Measurements from ENCODE around the gene DENND11.
"Not testable (repeated sequence)": the region's sequence is repeated elsewhere in the genome, so short reads cannot be mapped to it uniquely, and the experiment has no call there.

DENND11 gene

GRCh38 chr7:141708351-141708750, 6.4 kb upstream of the DENND11 start, which contains the start of gene WEE2:
Gene WEE2 (plus strand): TSS chr7:141708353. CDS start chr7:141708759, 406 bp downstream.
- no peak for DNase-seq (ENCODE audit: low read depth)

GRCh38 chr7:141706239-141707064, 4.5 kb upstream of the DENND11 start:
- no peak for DNase-seq (ENCODE audit: low read depth)

- DNase-seq (ENCODE audit: low read depth), result no peak
These were observed 2.8 kb upstream of the DENND11 start for GRCh38 chr7:141704741-141705140.

- no peak for DNase-seq (ENCODE audit: low read depth)
These were observed 2.1 kb upstream of the DENND11 start for GRCh38 chr7:141704112-141704511.

- no peak for DNase-seq (ENCODE audit: low read depth)
These were observed 926 bp upstream of the DENND11 start for GRCh38 chr7:141702892-141703291.

GRCh38 chr7:141701489-141702046, 398 bp downstream of the DENND11 start:
- DNase-seq (ENCODE audit: low read depth), result no peak

GRCh38 chr7:141700848-141701371, 1.1 kb downstream of the DENND11 start:
- DNase-seq (ENCODE audit: low read depth), result no peak

GRCh38 chr7:141700296-141700847, 1.6 kb downstream of the DENND11 start:
- DNase-seq (ENCODE audit: low read depth), result no peak

GRCh38 chr7:141699860-141700259, 2.1 kb downstream of the DENND11 start:
- no peak for DNase-seq (ENCODE audit: low read depth)

- no peak for DNase-seq (ENCODE audit: low read depth)
These were observed 3.5 kb downstream of the DENND11 start for GRCh38 chr7:141698247-141699015.

- no peak for DNase-seq (ENCODE audit: low read depth)
These were observed 4.6 kb downstream of the DENND11 start for GRCh38 chr7:141697211-141697871.

- DNase-seq (ENCODE audit: low read depth), result no peak
These were observed 5.6 kb downstream of the DENND11 start for GRCh38 chr7:141696348-141696747.

- DNase-seq (ENCODE audit: low read depth), result no peak
These were observed 6.1 kb downstream of the DENND11 start for GRCh38 chr7:141695803-141696289.

- no peak for DNase-seq (ENCODE audit: low read depth)
These were observed 8.9 kb downstream of the DENND11 start for GRCh38 chr7:141693082-141693481.

GRCh38 chr7:141691961-141692360, 10.0 kb downstream of the DENND11 start:
- no peak for DNase-seq (ENCODE audit: low read depth)

GRCh38 chr7:141691540-141691939, 10.4 kb downstream of the DENND11 start:
- no peak for DNase-seq (ENCODE audit: low read depth)

- DNase-seq (ENCODE audit: low read depth), result not testable (repeated sequence)
These were observed 12.7 kb downstream of the DENND11 start for GRCh38 chr7:141689072-141689825.

GRCh38 chr7:141688043-141688442, 13.9 kb downstream of the DENND11 start:
- DNase-seq (ENCODE audit: low read depth), result no peak

GRCh38 chr7:141686670-141687069, 15.3 kb downstream of the DENND11 start:
- no peak for DNase-seq (ENCODE audit: low read depth)

GRCh38 chr7:141686074-141686473, 15.9 kb downstream of the DENND11 start:
- DNase-seq (ENCODE audit: low read depth), result no peak

Measured in CMK (cell line).